CD4-positive, alpha-beta T cell treated with Interleukin-6 for 4 hours (primary cell): ENCODE data around the gene SF3B4.
"Not testable (repeated sequence)": the region's sequence is repeated elsewhere in the genome, so short reads cannot be mapped to it uniquely, and the experiment has no call there.

ENCODE experiments used
- DNase-seq: peaks from one replicate; pipeline ENCODE4 v3.0.0-alpha.2; 2020; ENCODE audit warnings: mixed read lengths

SF3B4 gene

DNA sequence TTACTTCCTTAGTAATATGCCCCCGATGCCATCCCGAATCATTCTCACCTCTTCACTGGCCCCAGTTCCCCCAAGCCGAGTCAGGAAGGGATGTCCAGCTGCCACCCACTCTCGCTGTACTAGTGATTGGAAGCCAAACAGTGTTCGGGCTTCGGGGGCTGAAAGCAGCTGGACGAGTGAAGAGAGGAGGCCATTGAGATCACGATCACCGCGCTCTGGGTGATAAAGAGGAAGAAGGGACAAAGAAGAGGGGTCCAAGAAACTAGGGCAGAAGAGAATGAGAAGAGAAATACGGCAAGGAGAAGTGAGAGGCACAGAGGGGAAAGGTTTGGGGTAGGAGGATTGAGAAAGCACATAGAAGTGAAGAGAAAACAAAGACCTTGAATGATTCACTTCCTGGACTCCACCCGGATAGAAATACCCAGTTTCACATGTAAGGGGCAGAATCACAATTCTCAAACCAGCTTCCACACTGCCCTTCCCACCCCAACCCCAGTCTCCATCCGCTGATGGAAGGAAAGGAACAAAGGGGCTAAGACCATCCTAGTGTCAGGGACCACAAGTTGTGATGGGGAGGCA is 3.7 kb upstream of the SF3B4 start:
- DNase-seq: no peak

DNA sequence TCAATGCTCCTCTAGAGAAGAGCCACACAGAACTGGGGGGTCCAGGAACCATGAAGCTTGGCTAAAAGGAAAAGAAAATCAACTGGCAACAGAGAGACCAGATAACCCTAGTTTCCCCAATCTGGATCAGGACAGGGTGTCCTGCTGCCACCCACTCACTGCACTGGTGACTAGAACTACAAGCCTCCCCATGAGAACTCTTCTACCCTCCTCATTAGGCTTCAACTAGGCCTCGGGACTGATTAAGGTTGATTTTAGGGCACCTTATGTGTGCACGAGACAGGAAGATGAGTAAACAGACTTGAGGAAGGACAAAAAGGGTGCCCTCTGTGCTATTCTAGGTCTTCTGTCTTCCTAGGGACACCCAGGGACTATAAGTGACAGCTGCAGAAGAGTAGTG is 2.3 kb upstream of the SF3B4 start:
- DNase-seq: no peak

DNA sequence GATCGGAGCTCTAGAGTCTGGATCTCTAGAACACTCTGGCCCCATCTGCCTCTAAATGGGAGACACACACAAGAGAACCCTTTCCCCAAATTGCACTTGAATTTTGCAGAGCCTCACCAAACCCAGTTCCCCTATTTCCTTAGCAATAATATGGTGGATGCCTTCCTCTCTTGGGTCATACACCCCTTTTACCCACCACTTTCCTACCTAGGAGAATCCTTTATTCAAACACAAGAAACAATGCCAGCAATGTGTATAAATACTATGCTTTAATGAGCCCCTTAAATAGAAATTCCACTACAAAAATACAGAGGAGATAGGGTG is 760 bp upstream of the SF3B4 start:
- no peak for DNase-seq

DNA sequence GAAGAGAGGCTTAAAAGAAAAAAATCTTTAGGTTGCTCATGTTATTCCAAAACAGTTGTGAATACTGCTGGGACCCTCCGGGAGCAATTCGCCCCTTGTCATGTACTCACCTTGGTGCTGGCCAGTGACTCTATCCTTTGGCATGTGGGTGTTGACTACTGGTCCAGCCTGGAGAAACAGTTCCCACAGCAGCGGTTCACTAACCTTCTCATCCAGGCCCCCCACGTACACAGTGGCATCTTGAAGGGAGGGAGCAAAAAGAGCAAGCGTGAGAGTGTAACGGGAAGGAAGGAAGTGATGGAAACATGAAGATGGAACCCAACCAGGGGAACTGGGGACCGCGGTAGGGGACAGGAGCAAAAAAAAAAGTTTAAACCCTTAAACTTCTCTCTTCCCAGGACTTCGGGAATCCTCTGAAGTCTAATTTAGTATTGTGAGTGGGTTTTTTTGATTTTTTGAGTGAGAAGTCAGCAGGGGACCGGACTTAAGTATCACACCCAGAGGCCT is 494 bp downstream of the SF3B4 start:
- no peak for DNase-seq

DNA sequence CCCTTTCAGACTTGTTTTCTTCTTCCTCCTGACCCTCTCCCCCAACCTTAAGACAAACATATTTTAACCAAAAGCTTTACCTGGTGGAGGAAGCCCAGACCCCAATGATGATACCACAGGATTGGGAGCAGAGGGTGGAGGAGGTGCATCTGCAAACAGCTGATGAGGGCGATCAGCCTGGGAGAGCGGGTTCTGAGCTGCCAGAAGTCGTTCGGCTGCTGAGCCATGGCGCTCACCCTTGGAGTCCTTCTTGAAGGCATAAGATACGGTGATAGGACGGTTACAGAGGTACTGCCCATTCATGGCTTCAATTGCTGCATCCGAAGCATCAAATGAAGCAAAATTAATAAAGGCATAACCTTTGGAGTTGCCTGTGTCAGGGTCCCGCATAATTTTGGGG is 1.3 kb downstream of the SF3B4 start:
- DNase-seq: no peak

DNA sequence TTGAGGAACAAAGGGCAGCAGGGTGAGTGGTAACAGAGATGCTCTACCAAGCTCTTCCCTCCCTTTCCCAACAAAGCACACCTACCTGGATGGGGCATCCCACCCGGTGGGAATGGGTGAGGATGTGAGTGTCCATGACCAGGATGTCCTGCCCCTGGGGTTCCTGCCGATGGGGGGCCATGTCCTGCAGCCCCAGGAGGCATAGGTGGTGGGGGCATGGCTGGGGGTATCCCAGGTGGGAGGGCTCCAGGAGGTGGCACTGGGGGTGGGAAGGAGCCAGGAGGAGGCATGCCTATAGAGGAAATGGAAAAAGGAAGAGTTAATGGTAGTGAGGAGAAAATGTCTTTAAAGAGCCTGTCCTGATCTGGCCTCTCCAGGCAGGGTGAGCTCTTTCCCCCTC is 1.9 kb downstream of the SF3B4 start:
- DNase-seq: no peak

DNA sequence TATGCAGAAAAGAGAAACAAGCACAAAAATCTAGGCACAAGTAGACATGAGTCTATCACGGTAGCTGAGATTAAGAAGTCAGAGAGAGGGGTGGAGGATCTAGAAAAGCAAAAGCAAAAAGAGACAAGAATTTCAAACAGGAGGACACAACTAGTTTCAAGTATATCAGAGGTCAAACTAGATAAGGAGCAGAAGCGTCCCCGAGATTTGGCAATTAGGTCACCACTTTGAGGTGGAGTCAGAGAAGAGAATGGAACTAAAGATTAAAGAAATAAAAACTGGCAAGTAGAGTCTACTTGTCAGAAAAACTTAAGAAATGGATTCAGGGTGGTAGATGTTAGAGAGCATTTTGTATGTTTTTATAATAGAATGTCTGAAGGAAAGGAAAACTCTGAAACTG is 2.3 kb downstream of the SF3B4 start:
- no peak for DNase-seq

DNA sequence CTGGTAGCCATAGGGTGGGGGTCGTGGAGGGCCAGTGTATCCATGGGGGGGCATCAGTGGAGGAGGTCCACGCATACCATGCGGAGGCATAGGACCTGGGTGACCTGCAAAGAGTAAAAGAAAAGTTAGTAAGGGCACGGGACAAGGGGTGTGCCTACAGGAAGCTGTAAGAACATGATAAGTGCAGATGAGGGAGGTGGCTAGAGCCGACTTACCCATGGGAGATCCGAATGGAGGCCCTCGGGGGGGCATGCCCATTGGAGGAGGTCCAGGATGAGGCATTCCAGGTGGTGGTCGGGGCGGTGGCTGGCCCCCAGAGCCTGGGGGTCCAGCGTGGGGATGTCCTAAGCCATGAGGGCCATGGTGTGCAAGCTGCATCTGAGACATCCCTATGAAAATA is 4.0 kb downstream of the SF3B4 start:
- DNase-seq: no peak

DNA sequence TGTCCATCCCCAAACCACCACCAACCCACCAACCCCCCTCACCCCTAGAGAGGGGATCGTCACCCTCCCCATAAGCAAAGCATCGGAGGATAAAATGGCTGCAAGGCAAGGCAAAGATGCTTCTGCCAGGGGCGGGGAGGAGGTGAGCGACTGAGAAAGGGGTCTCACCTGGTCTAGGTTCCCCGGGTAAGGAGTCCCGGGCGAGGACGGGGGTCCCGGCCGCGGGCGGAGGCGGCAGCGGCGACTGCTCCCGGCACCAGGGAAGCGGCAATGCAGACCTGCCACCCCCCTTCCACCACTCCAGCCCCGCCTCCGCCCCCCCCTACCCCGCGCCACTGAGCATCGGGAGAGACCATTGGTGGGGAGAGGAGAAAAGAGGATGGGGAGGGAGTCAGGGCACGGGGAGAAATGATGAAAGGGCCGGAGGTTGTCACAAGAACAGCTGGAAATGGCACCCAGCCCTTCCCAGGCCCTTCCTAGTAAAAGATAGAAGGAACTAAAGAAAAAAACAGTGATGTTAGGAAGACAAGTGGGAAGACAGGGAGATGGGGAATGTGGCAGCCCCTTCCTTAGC is 9.9 kb downstream of the SF3B4 start, which contains the start of gene SV2A:
Gene SV2A (minus strand): TSS at position 274 of the 574 bp plus-strand sequence. CDS start 4,004 bp downstream, outside the sequence.
- peak; percentile 74 for DNase-seq

DNA sequence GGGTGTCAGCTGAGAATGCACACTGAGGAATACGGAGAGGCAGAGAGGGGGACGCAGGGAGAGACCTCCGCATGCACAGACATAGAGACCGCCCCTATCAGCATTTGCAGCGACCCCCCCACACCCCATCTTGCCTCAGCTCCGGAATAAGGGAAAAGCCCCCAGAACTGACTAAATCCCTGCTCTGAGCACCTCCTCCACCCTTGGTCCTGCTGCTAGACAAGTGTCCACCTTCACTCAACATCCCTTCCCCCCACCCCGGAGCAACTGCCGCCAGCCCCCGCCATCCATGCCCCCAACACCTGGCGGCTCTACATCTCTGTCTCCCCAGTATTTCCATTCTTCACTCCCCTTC is 10.7 kb downstream of the SF3B4 start:
- no peak for DNase-seq

DNA sequence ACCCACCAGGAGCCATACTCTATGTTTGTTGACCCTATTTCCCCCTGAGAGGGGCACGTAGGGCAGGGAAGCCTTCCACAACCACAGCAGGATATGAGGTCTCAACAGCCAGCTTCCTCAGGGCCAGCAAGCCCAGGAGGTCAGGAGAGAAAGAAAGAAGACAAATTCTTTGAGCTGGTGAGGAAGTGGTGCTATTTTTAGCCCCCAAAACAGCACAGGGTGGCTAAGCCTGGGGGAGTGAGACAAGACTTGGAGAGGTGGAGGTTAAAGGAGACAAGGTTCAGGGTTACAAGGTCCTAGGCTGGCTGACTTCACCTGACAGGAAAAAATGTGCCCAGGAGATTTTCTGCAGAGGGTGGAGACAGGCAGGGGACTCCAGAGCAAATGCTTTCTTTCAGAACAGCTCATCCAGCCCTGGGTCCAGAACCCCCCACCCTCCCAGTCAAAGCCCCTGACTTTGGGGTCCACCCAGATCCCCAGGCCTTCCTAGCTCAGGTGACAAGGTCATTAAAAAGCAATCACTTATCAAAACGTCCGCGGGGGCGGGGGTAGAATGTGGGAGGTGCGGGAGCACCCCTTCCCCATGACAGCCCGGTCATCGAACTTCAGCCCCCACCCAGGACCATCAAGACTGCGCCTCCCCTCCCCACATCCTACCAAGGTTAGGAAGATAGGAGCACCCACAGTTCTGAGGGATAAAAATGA is 11.3 kb downstream of the SF3B4 start:
- no peak for DNase-seq

DNA sequence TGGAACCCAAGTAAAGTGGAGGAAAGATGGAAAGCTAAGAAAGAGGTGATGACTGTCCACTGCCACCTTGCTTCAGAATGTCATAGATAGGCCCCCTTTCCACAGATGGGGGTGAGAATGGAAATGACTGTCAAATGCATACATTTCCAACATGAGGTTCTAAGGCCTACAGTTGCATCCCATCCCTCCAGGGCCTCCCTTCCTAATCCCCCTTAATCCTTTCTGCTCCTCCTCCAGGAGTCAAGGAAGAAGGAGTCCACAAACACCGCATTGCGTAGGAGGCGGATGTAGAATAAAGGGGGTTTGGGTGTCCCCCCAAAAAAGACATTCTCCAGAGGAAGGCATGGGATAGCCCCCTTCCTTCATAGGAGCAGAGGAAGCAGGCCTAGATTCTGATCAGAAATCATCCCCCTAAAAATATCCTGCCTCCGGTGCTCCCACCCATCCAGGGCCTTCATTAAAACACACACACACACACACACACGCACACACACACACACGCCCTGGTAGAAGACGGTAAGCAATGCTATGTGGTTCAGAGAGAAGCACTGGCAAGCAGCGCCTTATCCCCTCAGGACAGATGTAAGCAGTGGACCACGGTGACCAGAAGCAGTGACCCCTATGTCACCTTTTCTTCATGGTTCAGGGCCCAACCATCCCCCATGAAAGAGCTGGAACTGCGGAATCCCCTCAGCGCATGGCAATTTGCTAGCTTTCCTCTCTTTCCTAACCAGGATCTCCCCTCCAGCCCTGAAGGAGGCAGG is 12.0 kb downstream of the SF3B4 start:
- DNase-seq: no peak

DNA sequence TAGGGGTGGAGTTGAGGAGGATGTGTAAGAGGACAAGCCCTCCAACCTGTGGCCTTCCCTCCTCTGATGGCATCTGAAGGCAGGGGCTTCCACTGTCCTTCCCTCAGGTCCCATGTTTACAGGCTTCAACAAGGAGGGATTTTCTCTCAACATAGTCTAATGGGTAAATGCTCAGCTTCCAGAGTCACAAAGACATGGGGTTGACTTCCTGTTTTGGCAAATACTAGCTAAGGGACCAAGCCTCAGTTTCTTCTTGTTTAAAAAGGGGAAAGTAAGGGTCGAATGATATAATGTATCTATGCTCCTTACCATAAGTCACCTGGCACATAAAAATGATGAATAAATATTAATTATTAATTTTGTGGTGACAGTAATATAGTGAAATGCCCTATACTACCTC is 13.1 kb downstream of the SF3B4 start:
- no peak for DNase-seq

DNA sequence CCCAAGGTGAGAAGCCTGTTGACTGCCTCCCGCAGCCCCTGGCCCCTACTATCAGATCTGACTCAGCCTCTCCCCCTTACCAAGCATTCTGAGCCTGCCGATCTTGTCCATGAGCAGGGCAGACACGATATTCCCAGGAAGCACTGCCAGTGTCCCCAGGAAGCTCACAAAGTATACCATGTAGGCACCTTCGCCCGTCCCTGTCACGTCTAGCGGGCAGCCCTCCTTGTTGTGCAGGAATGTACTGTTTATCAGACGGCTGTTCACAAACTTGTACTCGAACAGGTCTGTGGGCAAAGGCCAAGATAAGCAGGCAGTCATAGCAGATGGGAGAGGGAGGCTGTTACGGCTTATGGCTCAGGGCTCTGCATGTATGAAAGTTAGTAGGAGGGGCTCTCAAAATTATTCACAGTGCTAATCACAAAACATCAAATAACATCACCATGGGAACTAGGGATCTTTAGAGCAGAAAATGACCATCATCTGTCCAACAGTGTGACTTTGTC is 21.0 kb downstream of the SF3B4 start:
- DNase-seq: no peak

DNA sequence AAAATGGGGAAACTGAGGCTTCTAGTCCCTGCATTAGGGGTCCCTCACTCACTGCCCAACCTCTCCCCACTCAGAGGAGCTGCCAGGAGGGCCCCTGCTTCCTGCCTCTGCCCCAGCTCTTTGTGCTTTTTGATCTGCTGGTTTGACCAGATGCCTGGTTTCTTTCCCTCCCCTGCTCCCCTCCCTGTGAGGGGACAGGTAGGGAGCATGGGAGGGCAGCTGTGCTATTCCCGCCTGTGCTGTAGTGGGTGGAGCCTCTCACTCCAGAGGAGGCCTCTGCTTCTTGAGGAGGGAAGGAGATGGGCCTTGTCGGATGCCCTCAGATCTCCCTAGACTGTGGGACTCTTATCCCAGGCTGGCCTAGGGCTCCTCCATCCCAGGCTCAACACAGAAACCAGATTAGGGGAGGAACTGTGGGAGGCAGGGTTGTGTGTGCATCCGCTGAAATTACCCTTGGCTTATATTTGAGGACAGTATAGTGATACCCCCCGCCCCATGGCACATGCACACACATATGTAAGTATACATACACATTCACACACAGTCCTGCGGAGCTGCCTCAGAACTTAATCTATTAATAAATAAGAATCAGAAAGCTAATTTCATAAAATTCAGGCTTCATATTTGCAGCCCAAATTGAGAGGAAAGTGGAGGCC is 23.6 kb downstream of the SF3B4 start:
- DNase-seq: no peak

DNA sequence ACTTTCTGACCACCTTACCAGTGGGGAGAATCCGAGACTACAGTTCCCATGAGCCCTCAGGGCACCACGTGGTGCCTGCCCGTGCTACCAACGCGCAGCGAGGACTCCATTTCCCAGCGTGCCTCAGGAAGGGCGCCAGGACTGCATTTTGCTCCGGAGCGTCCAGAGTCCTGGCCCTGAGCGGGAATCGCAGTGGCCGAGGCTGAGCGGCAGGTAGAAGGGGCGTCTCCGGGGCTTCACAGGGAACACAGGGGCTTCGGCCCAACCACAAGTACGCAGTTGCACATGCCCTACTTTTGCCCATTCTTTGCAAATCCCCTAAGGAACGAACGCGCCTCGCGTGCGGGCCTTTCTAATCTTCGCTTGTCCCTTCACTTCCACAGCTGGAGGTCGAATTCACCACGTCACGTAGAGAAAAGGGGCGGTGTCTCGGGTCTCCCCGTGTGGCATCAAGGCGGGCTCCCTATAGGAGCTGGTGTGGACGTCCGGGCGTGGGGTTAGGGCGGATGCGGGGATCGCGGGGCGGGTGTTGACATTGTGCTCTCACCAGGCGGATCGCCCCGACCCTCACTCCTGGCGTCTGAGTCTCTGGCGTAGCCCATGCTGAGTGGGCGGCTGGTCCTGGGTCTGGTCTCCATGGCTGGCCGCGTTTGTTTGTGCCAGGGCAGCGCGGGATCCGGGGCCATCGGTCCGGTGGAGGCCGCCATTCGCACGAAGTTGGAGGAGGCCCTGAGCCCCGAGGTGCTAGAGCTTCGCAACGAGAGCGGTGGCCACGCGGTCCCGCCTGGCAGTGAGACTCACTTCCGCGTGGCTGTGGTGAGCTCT is 27.9 kb downstream of the SF3B4 start, which contains the start of gene BOLA1:
Gene BOLA1 (plus strand): TSS at position 109 of the 825 bp plus-strand sequence. CDS start 492 bp downstream, at position 601.
- peak; percentile 84 for DNase-seq

DNA sequence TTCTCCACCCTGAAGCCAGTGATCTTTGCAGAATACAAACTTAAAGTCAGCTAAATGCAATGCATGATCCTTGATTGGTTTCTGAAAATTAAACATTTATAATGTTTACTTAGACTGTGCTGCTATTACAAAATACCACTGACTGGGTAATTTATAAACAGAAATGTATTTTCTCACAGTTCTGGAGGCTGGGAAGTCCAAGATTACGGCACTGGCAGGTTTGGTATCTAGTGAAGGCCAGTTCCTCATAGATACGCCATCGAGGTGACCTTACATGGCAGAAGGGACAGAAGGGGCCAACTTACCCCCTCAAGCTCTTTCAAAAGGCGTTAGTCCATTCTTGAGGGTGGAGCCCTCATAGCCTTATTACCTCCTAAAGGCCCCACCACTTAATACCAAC is 31.0 kb downstream of the SF3B4 start:
- no peak for DNase-seq

DNA sequence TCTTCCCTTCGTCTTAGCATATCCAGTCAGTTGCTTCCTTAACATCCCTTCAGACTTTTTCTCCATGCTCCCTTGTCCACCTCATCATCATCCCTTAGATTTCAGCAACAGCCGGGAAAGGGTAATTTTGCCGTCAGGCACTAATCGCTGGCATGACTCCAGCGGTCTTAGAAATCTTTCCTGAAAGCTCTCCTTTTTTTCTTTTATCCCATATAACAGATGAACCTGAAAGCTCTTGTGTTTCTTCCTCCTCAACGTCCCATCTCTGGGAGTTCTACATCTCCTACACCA is 38.7 kb downstream of the SF3B4 start:
- DNase-seq: no peak

DNA sequence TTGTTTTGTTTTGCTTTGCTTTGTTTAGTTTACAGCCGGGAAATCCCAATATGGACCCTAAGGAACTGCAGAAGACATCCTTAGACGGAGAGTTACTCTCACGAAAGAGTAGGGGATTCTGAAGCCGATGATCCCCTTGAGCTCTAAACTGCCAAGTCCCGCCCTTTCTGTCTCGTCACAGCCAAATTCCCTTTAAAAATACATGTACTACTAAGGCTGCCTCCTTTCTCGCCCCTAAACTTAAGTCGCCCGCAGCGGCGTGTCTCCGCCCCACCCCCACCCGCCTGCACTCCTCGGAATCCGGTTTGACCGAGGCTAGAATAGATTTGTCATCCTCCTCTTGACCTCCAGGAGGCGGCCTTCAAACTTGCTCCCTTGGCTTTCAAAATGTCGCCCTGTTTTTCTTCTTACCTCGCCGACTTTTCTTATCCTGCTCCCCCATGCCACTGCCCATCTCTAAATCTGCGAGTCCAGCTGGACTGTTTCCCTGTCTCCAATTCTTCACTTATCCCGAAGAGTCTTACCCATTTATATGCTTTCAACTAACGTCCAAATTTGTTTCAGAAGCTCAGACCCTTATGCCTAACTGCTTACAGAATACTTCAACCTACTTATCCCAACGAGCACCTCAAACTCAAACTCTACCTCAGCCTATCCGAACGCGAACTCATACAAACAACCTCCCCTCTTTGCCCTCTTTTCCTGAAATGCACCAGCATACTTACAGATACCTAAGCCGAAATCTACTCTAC is 39.2 kb downstream of the SF3B4 start:
- DNase-seq: peak; percentile 77

DNA sequence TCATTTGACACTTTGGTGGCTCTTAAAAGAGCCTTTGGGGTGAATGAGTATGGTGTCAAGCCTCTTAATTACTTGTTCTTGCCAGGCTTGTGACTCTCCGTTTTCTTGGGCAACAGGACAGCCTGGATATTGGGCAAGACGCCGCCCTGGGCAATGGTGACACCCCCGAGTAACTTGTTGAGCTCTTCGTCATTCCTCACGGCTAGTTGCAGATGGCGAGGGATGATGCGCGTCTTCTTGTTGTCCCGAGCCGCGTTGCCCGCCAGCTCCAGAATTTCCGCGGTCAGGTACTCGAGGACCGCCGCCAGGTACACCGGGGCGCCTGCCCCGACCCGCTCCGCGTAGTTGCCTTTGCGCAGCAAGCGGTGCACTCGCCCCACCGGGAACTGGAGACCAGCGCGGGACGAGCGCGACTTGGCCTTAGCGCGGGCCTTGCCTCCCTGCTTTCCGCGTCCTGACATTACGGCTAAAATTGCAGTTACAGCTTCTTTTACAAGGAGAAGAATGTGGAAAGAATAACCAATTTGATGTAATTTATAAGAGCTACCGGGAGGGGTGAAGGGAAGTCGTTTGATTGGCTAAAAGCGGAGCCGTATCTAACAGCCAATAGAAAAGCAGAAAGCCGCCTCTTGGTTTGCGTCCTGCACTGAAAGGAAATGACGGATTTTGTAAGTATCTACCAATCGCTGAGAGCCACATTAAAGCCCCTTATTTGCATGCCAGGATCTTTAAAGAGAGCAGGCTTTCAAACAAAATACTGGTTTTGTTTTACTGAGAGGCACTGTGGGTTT is 40.0 kb downstream of the SF3B4 start:
- DNase-seq: peak; percentile 78

DNA sequence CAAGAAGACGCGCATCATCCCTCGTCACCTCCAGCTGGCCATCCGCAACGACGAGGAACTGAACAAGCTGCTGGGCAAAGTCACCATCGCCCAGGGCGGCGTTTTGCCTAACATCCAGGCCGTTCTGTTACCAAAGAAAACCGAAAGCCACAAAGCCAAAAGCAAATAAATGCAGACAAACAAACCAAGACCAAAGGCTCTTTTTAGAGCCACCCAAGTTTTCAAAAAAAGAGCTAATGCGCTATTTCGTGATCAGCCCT is 40.5 kb downstream of the SF3B4 start:
- DNase-seq: not testable (repeated sequence)
